ENCODE results near the gene HOXB5. TPM values are rescaled to one million over a fixed set of nuclear protein-coding genes. Genes with fewer than 3 reads are reported as not detected.

Gene HOXB5
- total and polyA plus RNA-seq, 10 of the 15 experiments (the other 5 are each of a cell fraction or from before 2014, with no cell fraction given), result not detected

DNA sequence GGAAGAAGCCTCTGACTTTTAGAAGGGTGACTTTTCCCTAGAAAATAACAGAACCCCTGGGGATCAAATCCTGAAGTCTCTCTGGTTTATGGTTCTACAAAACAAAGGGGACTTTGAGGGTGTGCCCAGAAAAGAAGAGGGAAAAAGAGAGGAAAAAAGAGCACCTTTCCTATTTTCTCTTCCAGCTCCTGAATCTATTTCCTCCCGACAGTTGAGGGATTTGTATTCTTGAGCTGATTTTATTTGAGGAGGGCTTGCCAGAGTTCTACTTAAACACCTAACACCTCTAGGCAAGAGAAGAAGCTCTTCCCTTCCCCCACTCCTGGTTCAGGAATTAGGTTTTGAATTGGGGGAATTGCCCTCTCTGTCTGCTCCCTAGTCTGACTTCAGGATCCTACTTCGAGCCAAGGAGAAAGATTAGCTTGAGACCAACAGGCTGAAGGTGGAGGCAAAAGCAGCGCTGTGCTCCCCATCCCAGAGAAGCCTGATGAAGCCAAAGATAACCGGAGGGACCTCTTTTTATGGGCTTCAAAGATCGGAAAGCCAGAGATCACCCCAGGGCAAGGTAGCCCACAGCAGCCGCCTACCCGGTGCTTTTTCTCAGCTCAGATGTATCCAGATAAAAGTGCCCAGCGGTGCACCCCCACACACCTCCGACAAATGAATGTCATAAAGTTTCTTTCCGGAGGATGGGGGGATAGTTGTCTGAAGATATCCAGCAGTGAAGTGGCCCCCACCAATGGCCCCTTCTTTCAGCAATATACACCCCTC is 4.3 kb downstream of the HOXB5 start:
- WGBS (ENCODE audit: insufficient coverage, insufficient replicate concordance, low lambda C conversion rate, missing lambda C conversion rate), result 32% methylated on average over 10 of the region's 10 CpGs
- no peaks in the 10 kb centered on the region for H3K9me3 ChIP-seq (replicated peaks; ENCODE audit: control insufficient read depth, insufficient read depth, low read length)
- SMC1A ChIA-PET (ENCODE audit: uncharacterized antibody, unreplicated experiment), result interaction anchor here (0.6 to 3.0 kb wide), 11 partner anchors 10 to 517 kb away, joined by 3 to 23 read pairs (median 4); no protein-coding TSS in a partner anchor
- no peaks in the 10 kb centered on the region for H3K79me2 ChIP-seq (ENCODE audit: control insufficient read depth, insufficient read depth, low read length)
- in situ Hi-C loops (cut with MboI), result no loop called here
- FAIRE-seq, result no peak
- H3K9ac ChIP-seq (ENCODE audit: control insufficient read depth, insufficient read depth, low read length), result no peak overlapping the region
- POLR2A ChIA-PET, result interaction anchor here (0.6 kb wide), 3 partner anchors 502 to 752 kb away, joined by 3 to 6 read pairs (median 3); no protein-coding TSS in a partner anchor
- DNase-seq (ENCODE audit: low read depth, low spot score), result no peak
- no peak overlapping the region for H3K4me3 ChIP-seq
- ATAC-seq, result no peak
- H3K27me3 ChIP-seq (replicated peaks in 1 of 2; ENCODE audit: control insufficient read depth in 2 of 2, insufficient read depth in 2 of 2, low read length in 1 of 2), result peaks cover 0 to 8% of the 10 kb centered on the region in 2 experiments; a peak in 3 of 4 replicates
- RAD21 ChIA-PET (ENCODE audit: unreplicated experiment), result interaction anchor here (0.9 to 2.6 kb wide), 10 partner anchors 24 to 509 kb away, joined by 3 to 13 read pairs (median 6); no protein-coding TSS in a partner anchor
- intact Hi-C loops (cut with micrococcal nuclease; ENCODE audit: unreplicated experiment), result no loop called here
- no peak for TF ChIP-seq SP1 (IDR thresholded peaks at IDR 0.05; ENCODE audit: low read depth, low read length)
- TF ChIP-seq KAT2A (conservative IDR thresholded peaks at IDR 0.05; ENCODE audit: control insufficient read depth, low read depth, low read length), result no peak
- TF ChIP-seq, protein P1, sequence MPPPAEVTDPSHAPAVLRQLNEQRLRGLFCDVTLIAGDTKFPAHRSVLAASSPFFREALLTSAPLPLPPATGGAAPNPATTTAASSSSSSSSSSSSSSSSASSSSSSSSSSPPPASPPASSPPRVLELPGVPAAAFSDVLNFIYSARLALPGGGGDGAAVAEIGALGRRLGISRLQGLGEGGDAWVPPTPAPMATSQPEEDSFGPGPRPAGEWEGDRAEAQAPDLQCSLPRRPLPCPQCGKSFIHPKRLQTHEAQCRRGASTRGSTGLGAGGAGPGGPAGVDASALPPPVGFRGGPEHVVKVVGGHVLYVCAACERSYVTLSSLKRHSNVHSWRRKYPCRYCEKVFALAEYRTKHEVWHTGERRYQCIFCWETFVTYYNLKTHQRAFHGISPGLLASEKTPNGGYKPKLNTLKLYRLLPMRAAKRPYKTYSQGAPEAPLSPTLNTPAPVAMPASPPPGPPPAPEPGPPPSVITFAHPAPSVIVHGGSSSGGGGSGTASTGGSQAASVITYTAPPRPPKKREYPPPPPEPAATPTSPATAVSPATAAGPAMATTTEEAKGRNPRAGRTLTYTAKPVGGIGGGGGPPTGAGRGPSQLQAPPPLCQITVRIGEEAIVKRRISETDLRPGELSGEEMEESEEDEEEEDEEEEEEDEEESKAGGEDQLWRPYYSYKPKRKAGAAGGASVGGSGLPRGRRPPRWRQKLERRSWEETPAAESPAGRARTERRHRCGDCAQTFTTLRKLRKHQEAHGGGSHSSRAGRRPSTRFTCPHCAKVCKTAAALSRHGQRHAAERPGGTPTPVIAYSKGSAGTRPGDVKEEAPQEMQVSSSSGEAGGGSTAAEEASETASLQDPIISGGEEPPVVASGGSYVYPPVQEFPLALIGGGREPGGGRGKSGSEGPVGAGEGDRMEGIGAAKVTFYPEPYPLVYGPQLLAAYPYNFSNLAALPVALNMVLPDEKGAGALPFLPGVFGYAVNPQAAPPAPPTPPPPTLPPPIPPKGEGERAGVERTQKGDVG (CRISPR knock-in tag; IDR thresholded peaks at IDR 0.05), result no peak
- no peak for TF ChIP-seq RAD21 (IDR thresholded peaks at IDR 0.05; ENCODE audit: insufficient read depth, low read depth, low read length)
- no peak for TF ChIP-seq TCF3 (IDR thresholded peaks at IDR 0.05; ENCODE audit: borderline replicate concordance, insufficient read depth, low read depth, low read length)
- no peak for TF ChIP-seq SPI1 (IDR thresholded peaks at IDR 0.05; ENCODE audit: borderline replicate concordance, insufficient read depth, low read depth, low read length)
- TF ChIP-seq, protein P2, sequence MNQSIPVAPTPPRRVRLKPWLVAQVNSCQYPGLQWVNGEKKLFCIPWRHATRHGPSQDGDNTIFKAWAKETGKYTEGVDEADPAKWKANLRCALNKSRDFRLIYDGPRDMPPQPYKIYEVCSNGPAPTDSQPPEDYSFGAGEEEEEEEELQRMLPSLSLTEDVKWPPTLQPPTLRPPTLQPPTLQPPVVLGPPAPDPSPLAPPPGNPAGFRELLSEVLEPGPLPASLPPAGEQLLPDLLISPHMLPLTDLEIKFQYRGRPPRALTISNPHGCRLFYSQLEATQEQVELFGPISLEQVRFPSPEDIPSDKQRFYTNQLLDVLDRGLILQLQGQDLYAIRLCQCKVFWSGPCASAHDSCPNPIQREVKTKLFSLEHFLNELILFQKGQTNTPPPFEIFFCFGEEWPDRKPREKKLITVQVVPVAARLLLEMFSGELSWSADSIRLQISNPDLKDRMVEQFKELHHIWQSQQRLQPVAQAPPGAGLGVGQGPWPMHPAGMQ (IDR thresholded peaks at IDR 0.05; ENCODE audit: borderline replicate concordance), result no peak
- TF ChIP-seq CBFB (IDR thresholded peaks at IDR 0.05; ENCODE audit: low read depth), result no peak
- TF ChIP-seq SMARCA5 (IDR thresholded peaks at IDR 0.05), result no peak
- no peak for TF ChIP-seq EED (IDR thresholded peaks at IDR 0.05; ENCODE audit: low read depth)
- TF ChIP-seq GATAD2B (conservative IDR thresholded peaks at IDR 0.05; ENCODE audit: low read depth), result no peak
- TF ChIP-seq RBBP5 (conservative IDR thresholded peaks at IDR 0.05), result no peak
- TF ChIP-seq MTA2 (IDR thresholded peaks at IDR 0.05; ENCODE audit: low read depth), result no peak
- TF ChIP-seq NR2C2 (IDR thresholded peaks at IDR 0.05; ENCODE audit: borderline replicate concordance, control insufficient read depth, insufficient read length, low read depth), result no peak
- BruUV-seq (replicated peaks), result no TSS peak
- no peaks in the 10 kb centered on the region for H4K20me1 ChIP-seq (ENCODE audit: control insufficient read depth, insufficient read depth)
- no peak overlapping the region for H2AFZ ChIP-seq (ENCODE audit: control insufficient read depth, low read depth, low read length)
- CTCF ChIA-PET, result interaction anchor here (0.7 to 3.3 kb wide), 12 partner anchors 12 to 540 kb away, joined by 3 to 22 read pairs (median 4); no protein-coding TSS in a partner anchor
- H3K27ac ChIP-seq (ENCODE audit: control insufficient read depth, insufficient read depth), result no peak overlapping the region
- H3K36me3 ChIP-seq (ENCODE audit: control insufficient read depth in 2 of 2, insufficient read depth in 2 of 2, low read length in 1 of 2), result no peaks in the 10 kb centered on the region
- no peak overlapping the region for H3K4me2 ChIP-seq (ENCODE audit: control insufficient read depth, insufficient read depth)
- H3K4me1 ChIP-seq (ENCODE audit: control insufficient read depth, insufficient read depth, low read length), result no peaks in the 10 kb centered on the region

Measured in GM12878 (cell line).